PFSK-1 (cell line): ENCODE data around the gene CLCF1.

Experiments
- FOXP2 ChIP-seq: optimal IDR thresholded peaks from 2 replicates; pipeline ENCODE3; 2011; ENCODE audit warnings: borderline replicate concordance, control low read depth, inconsistent platforms; ENCODE audit not compliant: insufficient read depth; ENCODE audit errors: extremely low read length, extremely low read depth
- POLR2AphosphoS5 ChIP-seq: IDR thresholded peaks from 2 replicates; pipeline ENCODE4 v1.6.1; 2012; ENCODE audit warnings: low read depth, mild to moderate bottlenecking, control low read depth, low read length, moderate library complexity
- REST ChIP-seq, 2 experiments: IDR thresholded peaks; 2 replicates each; pipeline versions ENCODE4 v1.6.1 to v1.8.0; 2011 to 2012; ENCODE audit warnings: low read depth in 2 of 2, low read length in 2 of 2, control low read depth in 1 of 2, inconsistent platforms in 1 of 2, mild to moderate bottlenecking in 1 of 2, moderate library complexity in 1 of 2; ENCODE audit not compliant: insufficient read depth in 1 of 2
- SIN3A ChIP-seq: IDR thresholded peaks from 2 replicates; pipeline ENCODE4 v1.6.1; 2012; ENCODE audit warnings: mild to moderate bottlenecking, low read length, moderate library complexity, borderline replicate concordance; ENCODE audit not compliant: insufficient read depth
- TAF1 ChIP-seq: IDR thresholded peaks from 2 replicates; pipeline ENCODE4 v1.6.1; 2012; ENCODE audit warnings: low read length, control low read depth, borderline replicate concordance; ENCODE audit not compliant: insufficient read depth

CLCF1 gene

GRCh38 chr11:67401495-67402191 lies 28.2 kb upstream of the CLCF1 start, which contains the start of gene PPP1CA:
TSS of gene PPP1CA (minus strand) at chr11:67401858. CDS start at chr11:67401782, 76 bp downstream.
- TF ChIP-seq SIN3A: 0 out of 2 replicates have a peak, but pooled peaks have one; percentile 54
- TF ChIP-seq TAF1: peak; percentile 32; the same call in 1 of the 2 replicates
- TF ChIP-seq FOXP2: peak; percentile 26
- no peak for TF ChIP-seq REST (IDR thresholded peaks at IDR 0.05; ENCODE audit: insufficient read depth in 1 of 2, low read depth in 2 of 2, low read length in 2 of 2)
- TF ChIP-seq POLR2AphosphoS5: peak; percentile 70

- no peak for TF ChIP-seq POLR2AphosphoS5
- TF ChIP-seq TAF1: no peak
- no peak for TF ChIP-seq FOXP2
- no peak for TF ChIP-seq REST (IDR thresholded peaks at IDR 0.05; ENCODE audit: insufficient read depth in 1 of 2, low read depth in 2 of 2, low read length in 2 of 2)
- no peak for TF ChIP-seq SIN3A
Measured at GRCh38 chr11:67400942-67401494, 27.6 kb upstream of the CLCF1 start.

- TF ChIP-seq SIN3A (no peak), FOXP2 (no peak), REST (IDR thresholded peaks at IDR 0.05; ENCODE audit: insufficient read depth in 1 of 2, low read depth in 2 of 2, low read length in 2 of 2) (no peak), TAF1 (no peak), POLR2AphosphoS5 (no peak)
Measured at GRCh38 chr11:67400251-67400941, 27.0 kb upstream of the CLCF1 start.

GRCh38 chr11:67398661-67399563 lies 25.5 kb upstream of the CLCF1 start:
- TF ChIP-seq REST (IDR thresholded peaks at IDR 0.05; ENCODE audit: insufficient read depth in 1 of 2, low read depth in 2 of 2, low read length in 2 of 2) (no peak), SIN3A (no peak), FOXP2 (no peak), POLR2AphosphoS5 (0 out of 2 replicates have a peak, but pooled peaks have one; percentile 35), TAF1 (no peak)
